ENCODE results near the gene SLC6A8. TPM values are rescaled to one million over a fixed set of nuclear protein-coding genes. Genes with fewer than 3 reads are reported as not detected.
"Not testable (repeated sequence)": the region's sequence is repeated elsewhere in the genome, so short reads cannot be mapped to it uniquely, and the experiment has no call there.

SLC6A8 gene
- total RNA-seq, 6 donors from 2014 or later, result 3.9 to 8.1 (median 6.1) TPM

DNA sequence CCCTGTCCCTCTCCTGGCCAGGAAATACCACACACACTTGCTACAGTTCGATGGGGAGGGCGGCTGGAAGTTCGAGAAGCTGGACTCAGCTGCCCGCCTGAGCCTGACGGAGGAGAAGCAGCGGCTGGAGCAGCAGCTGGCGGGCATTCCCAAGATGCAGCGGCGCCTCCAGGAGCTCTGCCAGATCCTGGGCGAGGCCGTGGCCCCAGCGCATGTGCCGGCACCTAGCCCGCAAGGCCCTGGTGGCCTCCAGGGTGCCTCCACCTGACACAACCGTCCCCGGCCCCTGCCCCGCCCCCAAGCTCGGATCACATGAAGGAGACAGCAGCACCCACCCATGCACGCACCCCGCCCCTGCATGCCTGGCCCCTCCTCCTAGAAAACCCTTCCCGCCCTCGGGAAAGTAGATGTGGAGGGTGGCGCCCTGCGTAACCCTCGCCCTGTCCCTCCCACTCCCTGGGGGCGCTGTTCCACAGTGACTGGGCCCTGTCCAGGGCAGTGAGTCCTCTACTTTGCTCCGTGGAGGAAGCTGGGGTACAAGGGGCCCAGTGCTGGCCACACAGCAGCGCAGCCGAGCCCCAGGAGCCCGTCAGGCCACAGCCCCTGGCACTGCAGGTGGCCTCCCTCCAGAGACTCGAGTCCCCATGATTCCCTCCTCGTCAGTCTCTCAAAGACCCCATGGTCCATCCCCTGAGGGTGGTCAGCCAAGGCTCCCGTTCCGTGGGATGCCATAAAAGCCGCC, 55.9 kb downstream of the SLC6A8 start:
- H3K27ac ChIP-seq, result peak overlapping the region in 3 of 4 donors; percentile 27 to 67 (median 49)
- H3K4me1 ChIP-seq, result peaks cover 0 to 12% (median 3%) of the 10 kb centered on the region in 4 donors
- H3K36me3 ChIP-seq, result peaks cover 0 to 13% (median 2%) of the 10 kb centered on the region in 4 donors
- H3K9me3 ChIP-seq; ATAC-seq (ENCODE audit: low FRiP score in 2 of 2); H3K27me3 ChIP-seq: not testable (repeated sequence)
- 68% methylated on average over 20 of the region's 35 CpGs; no CpG with 5 or more reads in 1 of the 2 donors for WGBS, 2 donors
- DNase-seq, result peak; percentile 83 to 90
- peak in 1 of 4 donors; percentile 24 for TF ChIP-seq POLR2A (IDR thresholded peaks at IDR 0.05)
- H3K4me3 ChIP-seq, result peak overlapping the region in 3 of 4 donors; percentile 16 to 29 (median 21)

DNA sequence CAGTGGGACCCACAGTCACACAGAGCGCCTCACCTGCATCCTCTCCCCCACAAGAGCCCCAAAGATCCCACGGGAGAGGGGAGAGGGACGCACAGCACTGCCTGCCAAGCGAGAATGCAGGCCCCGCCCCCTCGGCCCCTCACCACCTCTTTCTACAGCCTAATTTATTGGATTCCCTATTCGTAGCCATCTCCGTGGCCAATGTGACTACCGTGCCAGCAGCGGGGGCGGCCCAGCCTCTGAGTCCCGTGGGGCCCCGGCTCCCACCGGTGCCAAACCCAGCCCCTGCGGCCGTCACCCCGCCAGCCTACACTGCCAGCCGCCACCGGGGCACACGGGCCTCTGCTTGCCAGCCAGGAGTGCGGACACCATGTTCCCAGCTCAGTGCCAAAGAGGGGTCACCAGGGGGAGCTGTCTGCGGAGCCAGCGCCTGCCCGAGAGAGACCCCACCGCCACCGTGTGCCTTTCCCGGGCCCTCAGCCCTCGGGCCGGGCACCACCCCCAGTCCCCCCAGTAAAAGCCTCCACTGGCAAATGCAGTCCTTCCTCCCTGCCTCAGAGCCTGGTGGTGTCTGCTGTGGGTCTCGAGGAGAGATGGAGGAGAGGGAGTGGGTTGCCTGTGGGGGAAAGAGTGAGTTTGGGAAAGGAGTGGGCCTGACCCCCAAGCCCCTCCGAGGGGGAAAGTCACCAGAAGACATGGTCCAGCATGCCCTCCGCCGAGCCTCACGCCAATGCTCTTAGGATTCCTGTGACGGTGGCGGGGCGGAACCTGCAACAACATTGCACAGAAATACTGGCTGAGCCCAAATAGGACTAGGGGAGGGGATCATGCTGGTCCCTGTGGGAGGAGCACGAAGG, 56.7 kb downstream of the SLC6A8 start:
- no peak for ATAC-seq (ENCODE audit: low FRiP score in 2 of 2)
- Histone ChIP-seq H3K27ac (peak overlapping the region in 3 of 4 donors; percentile 27 to 67 (median 49)), H3K4me1 (peaks cover 0 to 12% (median 3%) of the 10 kb centered on the region in 4 donors), H3K27me3 (no peaks in the 10 kb centered on the region), H3K36me3 (peaks cover 0 to 13% (median 2%) of the 10 kb centered on the region in 4 donors), H3K9me3 (no peaks in the 10 kb centered on the region), H3K4me3 (peak overlapping the region in 3 of 4 donors; percentile 16 to 29 (median 21))
- peak in 1 of 2 donors; percentile 73 for DNase-seq
- 24 to 39% methylated on average over 12 to 36 of the region's 38 CpGs for WGBS, 2 donors
- no peak for TF ChIP-seq EP300 (IDR thresholded peaks at IDR 0.05)

DNA sequence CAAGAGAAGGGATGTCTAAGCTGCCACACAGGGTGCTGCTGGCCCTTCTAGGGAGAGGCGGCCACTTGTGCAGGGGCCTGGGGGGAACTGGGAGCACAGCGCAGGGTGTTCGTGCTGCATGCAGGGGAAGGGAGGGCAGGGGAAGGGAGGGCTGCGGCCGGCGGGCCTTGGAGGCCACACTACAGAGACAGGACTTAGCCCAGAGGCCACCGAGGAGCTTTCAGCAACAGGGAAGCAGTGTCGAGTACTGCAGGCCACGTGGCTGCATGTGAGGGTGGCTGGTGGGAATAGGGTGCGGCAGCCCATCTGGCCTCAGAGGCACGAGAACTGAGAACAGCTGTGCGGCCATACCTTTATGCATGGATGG, 57.3 kb downstream of the SLC6A8 start:
- H3K27me3 ChIP-seq; H3K9me3 ChIP-seq; H3K4me3 ChIP-seq; ATAC-seq (ENCODE audit: low FRiP score in 2 of 2); H3K27ac ChIP-seq: not testable (repeated sequence)
- 47 to 68% methylated on average over 3 to 12 of the region's 12 CpGs for WGBS, 2 donors
- DNase-seq, result peak in 1 of 2 donors; percentile 60
- Histone ChIP-seq H3K36me3 (peaks cover 0 to 13% (median 2%) of the 10 kb centered on the region in 4 donors), H3K4me1 (peaks cover 0 to 12% (median 3%) of the 10 kb centered on the region in 4 donors)

Small RNA genes lying within 50 kb of the gene (small RNA-seq; reads per million reads assigned to genes)
- gene RN7SL687P, result 0 reads per million in 4 donors

Other genes starting within 250 kb of the SLC6A8 start
- gene TREX2, start 241.9 kb upstream of the SLC6A8 start, total RNA-seq, result 1 to 10 TPM in 5 of 6 donors, under 1 TPM in 1; 0.97 to 7.3 (median 2.8) TPM
- gene HAUS7, start 217.3 kb upstream of the SLC6A8 start, total RNA-seq, result 10 to 100 TPM in 5 of 6 donors, 1 to 10 TPM in 1; 3.7 to 61.8 (median 23.0) TPM
- 100 to 1,000 TPM in 3 of 6 donors, 10 to 100 TPM in 3; 13.0 to 251 (median 86.3) TPM for gene BGN, start 192.9 kb upstream of the SLC6A8 start, total RNA-seq
- under 1 TPM in 4 of 6 donors, not detected in 2; 0.10 to 0.55 (median 0.33) TPM for gene ATP2B3, start 170.3 kb upstream of the SLC6A8 start, total RNA-seq
- 10 to 100 TPM; 13.4 to 48.2 (median 24.6) TPM for gene CCNQ, start 88.8 kb upstream of the SLC6A8 start, total RNA-seq
- gene DUSP9, start 40.7 kb upstream of the SLC6A8 start, total RNA-seq, result under 1 TPM in 3 of 6 donors, not detected in 3; 0.14 to 0.44 (median 0.27) TPM
- gene PNCK, start 14.1 kb upstream of the SLC6A8 start, total RNA-seq, result 1 to 10 TPM in 1 of 6 donors, under 1 TPM in 1, not detected in 4; 0.47 to 5.2 TPM
- 100 to 1,000 TPM; 110 to 236 (median 132) TPM for gene BCAP31, start 36.5 kb downstream of the SLC6A8 start, total RNA-seq
- gene ABCD1, start 36.9 kb downstream of the SLC6A8 start, total RNA-seq, result 10 to 100 TPM in 5 of 6 donors, 1 to 10 TPM in 1; 9.8 to 28.1 (median 17.9) TPM
- gene PLXNB3, start 76.3 kb downstream of the SLC6A8 start, total RNA-seq, result 10 to 100 TPM in 1 of 6 donors, 1 to 10 TPM in 5; 1.3 to 21.0 (median 2.9) TPM
- gene SRPK3, start 93.1 kb downstream of the SLC6A8 start, total RNA-seq, result under 1 TPM in 4 of 6 donors, not detected in 2; 0.20 to 0.44 (median 0.23) TPM
- gene IDH3G, start 106.4 kb downstream of the SLC6A8 start, total RNA-seq, result 10 to 100 TPM; 43.5 to 98.5 (median 57.4) TPM
- gene SSR4, start 106.7 kb downstream of the SLC6A8 start, total RNA-seq, result 100 to 1,000 TPM in 4 of 6 donors, 10 to 100 TPM in 2; 70.2 to 328 (median 172) TPM
- gene PDZD4, start 142.6 kb downstream of the SLC6A8 start, total RNA-seq, result 1 to 10 TPM; 1.6 to 8.9 (median 6.3) TPM
- 10 to 100 TPM in 1 of 6 donors, 1 to 10 TPM in 2, under 1 TPM in 2, not detected in 1; 0.52 to 10.0 (median 1.1) TPM for gene L1CAM, start 198.2 kb downstream of the SLC6A8 start, total RNA-seq
- 1 to 10 TPM in 3 of 6 donors, not detected in 3; 1.2 to 2.8 (median 1.4) TPM for gene AVPR2, start 216.7 kb downstream of the SLC6A8 start, total RNA-seq
- 100 to 1,000 TPM in 2 of 6 donors, 10 to 100 TPM in 4; 33.4 to 353 (median 82.6) TPM for gene ARHGAP4, start 238.3 kb downstream of the SLC6A8 start, total RNA-seq
- gene NAA10, start 247.1 kb downstream of the SLC6A8 start, total RNA-seq, result 100 to 1,000 TPM in 2 of 6 donors, 10 to 100 TPM in 4; 30.7 to 116 (median 76.2) TPM